CD4-positive, alpha-beta T cell (primary cell): ENCODE data around the gene USP16. TPM values are rescaled to one million over a fixed set of nuclear protein-coding genes. Genes with fewer than 3 reads are reported as not detected.

Experiments
- ATAC-seq: fragments of 200-7000 bp; cut with Tn5 transposase; one replicate; pipeline ENCODE4 v1.10.0; 2022; ENCODE audit warnings: mild to moderate bottlenecking; ENCODE audit not compliant: poor library complexity
- CTCF ChIA-PET: fragments of 350-600 bp; sonication (Branson Sonifier 250); formaldehyde crosslinking; loops from one replicate; lab custom pipeline; 2021; ENCODE audit warnings: antibody characterized with exemption, inconsistent platforms; lab: Charles Lee
- POLR2A ChIA-PET: fragments of 350-600 bp; sonication (Branson Sonifier 250); formaldehyde crosslinking; loops from one replicate; lab custom pipeline; 2021; ENCODE audit warnings: antibody characterized with exemption, inconsistent platforms; lab: Charles Lee
- DNase-seq, 14 experiments: peaks; one replicate each; pipeline ENCODE4 v3.0.0-alpha.2; 2013 to 2020; ENCODE audit warnings: mixed read lengths in 2 of 14
- H3K27ac ChIP-seq, 2 donors: one replicate each; pipeline versions ENCODE4 v1.5.1 to v1.7.0; 2013; ENCODE audit warnings: low read length in 2 of 2, low read depth in 1 of 2, mild to moderate bottlenecking in 1 of 2
- H3K27me3 ChIP-seq, 2 experiments: 1 replicate in 1 of 2; 2 replicates in 1 of 2; pipeline versions ENCODE4 v1.6.1 to v1.7.0; 2013; ENCODE audit warnings: low read length in 2 of 2, control low read depth in 1 of 2, mild to moderate bottlenecking in 1 of 2, moderate library complexity in 1 of 2; ENCODE audit not compliant: insufficient read depth in 2 of 2, control insufficient read depth in 1 of 2
- H3K36me3 ChIP-seq: one replicate; pipeline ENCODE4 v1.6.1; 2013; ENCODE audit warnings: low read length, control low read depth; ENCODE audit not compliant: insufficient read depth
- H3K4me1 ChIP-seq: one replicate; pipeline ENCODE4 v1.6.1; 2013; ENCODE audit warnings: low read length, control low read depth; ENCODE audit not compliant: insufficient read depth
- H3K4me3 ChIP-seq: one replicate; pipeline ENCODE4 v1.5.1; 2013; ENCODE audit warnings: mild to moderate bottlenecking, low read length, moderate library complexity
- H3K9me3 ChIP-seq, 2 experiments: 1 replicate in 1 of 2; 2 replicates in 1 of 2; pipeline versions ENCODE4 v1.6.1 to v1.7.0; 2013; ENCODE audit warnings: low read length in 2 of 2, mild to moderate bottlenecking in 2 of 2, control low read depth in 1 of 2, moderate library complexity in 1 of 2; ENCODE audit not compliant: control insufficient read depth in 1 of 2, insufficient read depth in 1 of 2
- H3K27ac Mint-ChIP-seq: one replicate; pipeline ENCODE4 v1.8.0; 2020; ENCODE audit warnings: mixed read lengths
- H3K27me3 Mint-ChIP-seq: one replicate; pipeline ENCODE4 v1.8.0; 2021; ENCODE audit warnings: mixed read lengths
- H3K36me3 Mint-ChIP-seq: one replicate; pipeline ENCODE4 v1.8.0; 2021; ENCODE audit warnings: low read depth, mixed read lengths
- H3K4me1 Mint-ChIP-seq: one replicate; pipeline ENCODE4 v1.8.0; 2021; ENCODE audit warnings: low read depth, mixed read lengths
- H3K4me3 Mint-ChIP-seq: one replicate; pipeline ENCODE4 v1.8.0; 2020; ENCODE audit warnings: mild to moderate bottlenecking, mixed read lengths
- H3K9me3 Mint-ChIP-seq: one replicate; pipeline ENCODE4 v1.8.0; 2020; ENCODE audit warnings: mixed read lengths
- intact Hi-C, 2 experiments: fragments of 100-400 bp; cut with DNase I in 1 of 2; cut with micrococcal nuclease in 1 of 2; formaldehyde crosslinking; loops; one replicate each; pipeline versions ENCODE4 v1.15.1 to v1.9.0; 2023 to 2025; cut with DNase I, micrococcal nuclease
- total RNA-seq, 174 experiments: library from RNA in 2 of 174; stranded (reverse) in 2 of 174; gene quantifications; one replicate each; pipeline ENCODE4 v1.2.3 and lab custom pipeline; 2021 to 2026
- TF ChIP-seq, protein P1 (sequence below): fragments of 200-600 bp; IDR thresholded peaks from one replicate; pipeline ENCODE4 v1.8.0; 2022; ENCODE audit warnings: antibody characterized with exemption, mild to moderate bottlenecking

USP16 gene
- total RNA-seq, 2 experiments from 2014 or later, result 79.7 to 81.7 TPM

DNA sequence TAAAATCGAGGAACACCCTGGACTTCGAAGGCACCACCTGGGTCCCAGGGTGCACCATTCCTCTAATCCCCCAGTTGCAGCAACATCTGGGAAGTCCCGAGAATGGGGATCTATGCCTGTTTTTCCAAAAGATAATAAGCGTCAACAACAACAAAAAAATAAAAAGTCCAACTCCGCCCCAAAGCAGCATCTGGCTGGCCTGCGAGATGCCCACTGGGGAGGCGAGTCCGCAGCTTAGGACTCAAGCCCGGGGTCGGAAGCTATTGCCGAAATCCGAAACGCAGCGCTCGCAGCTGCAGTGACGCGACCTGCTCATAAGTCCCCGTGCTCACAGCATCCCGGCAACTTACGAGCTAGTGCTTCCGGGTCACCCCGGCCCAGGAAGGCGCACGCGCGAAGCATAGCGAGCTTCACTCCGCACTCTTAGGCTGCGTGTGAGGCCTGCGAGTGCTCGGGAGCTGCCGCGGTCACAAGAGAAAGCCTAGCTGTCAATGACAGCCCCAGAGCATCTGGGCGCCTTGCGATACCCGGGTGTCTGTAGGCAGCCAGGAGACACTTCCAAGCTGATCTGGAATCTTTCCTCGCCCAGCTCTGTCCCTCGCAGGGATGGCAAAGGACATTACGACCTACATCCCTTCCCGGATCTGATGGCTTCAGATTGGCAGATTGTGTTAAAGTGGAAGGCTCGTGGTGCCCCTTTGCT is 21.9 kb upstream of the USP16 start:
- POLR2A ChIA-PET, result interaction anchor here (0.5 to 7.9 kb wide), 21 partner anchors 9 to 467 kb away, joined by 3 to 479 read pairs (median 4); partner anchors contain the start of genes BACH1, CCT8, LTN1 and RWDD2B
- TF ChIP-seq, protein P1, sequence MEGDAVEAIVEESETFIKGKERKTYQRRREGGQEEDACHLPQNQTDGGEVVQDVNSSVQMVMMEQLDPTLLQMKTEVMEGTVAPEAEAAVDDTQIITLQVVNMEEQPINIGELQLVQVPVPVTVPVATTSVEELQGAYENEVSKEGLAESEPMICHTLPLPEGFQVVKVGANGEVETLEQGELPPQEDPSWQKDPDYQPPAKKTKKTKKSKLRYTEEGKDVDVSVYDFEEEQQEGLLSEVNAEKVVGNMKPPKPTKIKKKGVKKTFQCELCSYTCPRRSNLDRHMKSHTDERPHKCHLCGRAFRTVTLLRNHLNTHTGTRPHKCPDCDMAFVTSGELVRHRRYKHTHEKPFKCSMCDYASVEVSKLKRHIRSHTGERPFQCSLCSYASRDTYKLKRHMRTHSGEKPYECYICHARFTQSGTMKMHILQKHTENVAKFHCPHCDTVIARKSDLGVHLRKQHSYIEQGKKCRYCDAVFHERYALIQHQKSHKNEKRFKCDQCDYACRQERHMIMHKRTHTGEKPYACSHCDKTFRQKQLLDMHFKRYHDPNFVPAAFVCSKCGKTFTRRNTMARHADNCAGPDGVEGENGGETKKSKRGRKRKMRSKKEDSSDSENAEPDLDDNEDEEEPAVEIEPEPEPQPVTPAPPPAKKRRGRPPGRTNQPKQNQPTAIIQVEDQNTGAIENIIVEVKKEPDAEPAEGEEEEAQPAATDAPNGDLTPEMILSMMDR, result no peak

DNA sequence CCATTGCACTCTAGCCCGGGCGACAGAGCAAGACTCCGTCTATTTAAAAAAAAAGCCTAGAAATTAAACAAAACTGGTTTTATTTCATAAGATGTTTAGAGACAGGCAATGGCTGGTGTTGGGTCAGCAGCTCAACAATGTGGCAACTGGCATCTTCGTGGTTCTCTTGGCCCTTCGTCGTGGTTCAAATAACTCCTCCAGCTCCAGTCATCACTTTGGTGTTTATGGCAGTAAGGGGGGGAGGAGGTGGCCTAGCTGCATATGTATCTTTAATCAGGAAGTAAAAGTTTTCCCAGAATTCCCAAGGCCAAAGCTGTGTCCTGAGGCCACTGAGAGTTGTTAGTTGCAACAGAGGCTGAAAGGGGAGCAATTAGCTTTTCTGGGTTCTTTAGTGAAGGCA is 18.8 kb upstream of the USP16 start:
- Mint-ChIP-seq H3K4me3 (no peak overlapping the region), H3K36me3 (peaks cover 19% of the 10 kb centered on the region), H3K9me3 (no peaks in the 10 kb centered on the region), H3K27ac (no peak overlapping the region), H3K27me3 (no peaks in the 10 kb centered on the region), H3K4me1 (peaks cover 20% of the 10 kb centered on the region)
- intact Hi-C loops, result loop anchor here in 1 of 2 experiments (2.0 kb wide), 1 partner anchor 13 kb away; the partner anchor contains the start of gene RWDD2B
- ChIA-PET CTCF (interaction anchor here (1.3 to 1.4 kb wide), 3 partner anchors 13 to 20 kb away, joined by 3 read pairs; partner anchors contain the start of genes RWDD2B and USP16), POLR2A (interaction anchor here (0.9 to 7.9 kb wide), 3 partner anchors 13 to 71 kb away, joined by 3 to 479 read pairs (median 4); partner anchors contain the start of genes LTN1, RWDD2B and USP16)
- no peak overlapping the region for H3K4me3 ChIP-seq
- DNase-seq (no peak), ATAC-seq (no peak)
- peaks cover 7% of the 10 kb centered on the region for H3K36me3 ChIP-seq
- TF ChIP-seq, protein P1, result no peak
- H3K27me3 ChIP-seq, result no peaks in the 10 kb centered on the region
- no peaks in the 10 kb centered on the region for H3K9me3 ChIP-seq
- H3K4me1 ChIP-seq, result peaks cover 13% of the 10 kb centered on the region
- H3K27ac ChIP-seq, result no peak overlapping the region

More for the DNA sequence above, 21.9 kb upstream of the USP16 start:
- Mint-ChIP-seq H3K4me1 (peaks cover 20% of the 10 kb centered on the region), H3K9me3 (no peaks in the 10 kb centered on the region), H3K36me3 (peaks cover 9% of the 10 kb centered on the region), H3K4me3 (peak overlapping the region; percentile 88), H3K27ac (peak overlapping the region; percentile 97), H3K27me3 (no peaks in the 10 kb centered on the region)
- CTCF ChIA-PET, result interaction anchor here (0.9 to 1.5 kb wide), 2 partner anchors 10 to 22 kb away, joined by 3 to 20 read pairs; partner anchors contain the start of genes LTN1 and USP16
- Histone ChIP-seq H3K27me3 (no peaks in the 10 kb centered on the region), H3K4me3 (peak overlapping the region; percentile 65), H3K27ac (peak overlapping the region; percentile 88 to 95), H3K36me3 (peaks cover 4% of the 10 kb centered on the region), H3K4me1 (peaks cover 13% of the 10 kb centered on the region), H3K9me3 (no peaks in the 10 kb centered on the region)
- ATAC-seq (peak; percentile 100), DNase-seq (peak; percentile 91 to 99 (median 94))
- intact Hi-C loops, result loop anchor here in 1 of 2 experiments (1.0 to 2.0 kb wide), 4 partner anchors 10 to 70 kb away; partner anchors contain the start of genes CCT8, LTN1, RWDD2B and USP16

DNA sequence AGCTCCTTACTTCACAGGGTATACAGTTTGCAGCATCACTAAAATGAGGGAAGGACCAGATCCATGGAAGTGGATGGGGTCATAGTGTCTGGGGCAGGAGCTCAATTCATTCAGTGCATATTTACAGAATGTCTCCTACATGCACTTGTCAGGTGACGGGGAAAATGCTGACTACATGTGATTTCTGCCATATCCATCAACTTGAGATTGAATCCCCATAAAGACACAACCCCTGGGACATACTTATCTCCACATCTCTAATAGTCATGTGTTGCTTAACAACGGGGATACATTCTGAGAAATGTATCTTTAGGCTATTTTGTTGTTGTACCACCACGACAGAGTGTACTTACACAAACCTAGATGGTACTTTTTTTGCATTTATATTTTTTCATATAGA is 17.3 kb upstream of the USP16 start:
- Mint-ChIP-seq H3K4me1 (peaks cover 13% of the 10 kb centered on the region), H3K36me3 (peaks cover 19% of the 10 kb centered on the region), H3K4me3 (no peak overlapping the region), H3K27ac (peak overlapping the region; percentile 51), H3K27me3 (no peaks in the 10 kb centered on the region), H3K9me3 (no peaks in the 10 kb centered on the region)
- intact Hi-C loops, result no loop called here
- ChIA-PET POLR2A (interaction anchor here (7.9 kb wide), 1 partner anchor 17 kb away, joined by 479 read pairs; the partner anchor contains the start of genes RWDD2B and USP16), CTCF (interaction anchor here (1.4 kb wide), 1 partner anchor 19 kb away, joined by 3 read pairs; no protein-coding TSS in a partner anchor)
- no peak for ATAC-seq
- Histone ChIP-seq H3K27ac (no peak overlapping the region), H3K9me3 (no peaks in the 10 kb centered on the region), H3K27me3 (no peaks in the 10 kb centered on the region), H3K4me3 (no peak overlapping the region), H3K36me3 (peaks cover 7% of the 10 kb centered on the region), H3K4me1 (peaks cover 13% of the 10 kb centered on the region)
- no peak for DNase-seq
- TF ChIP-seq, protein P1, result no peak
